ENCODE measurements around the gene ZNF800.

GRCh38 chr7:127375631-127376030 lies 16.9 kb downstream of the ZNF800 start:
- TF ChIP-seq CTCF (conservative IDR thresholded peaks at IDR 0.05): no peak
- no peak for TF ChIP-seq ZFX (IDR thresholded peaks at IDR 0.05)

Data from C4-2B (cell line).